Measurements from ENCODE around the gene SNX19.

DNA sequence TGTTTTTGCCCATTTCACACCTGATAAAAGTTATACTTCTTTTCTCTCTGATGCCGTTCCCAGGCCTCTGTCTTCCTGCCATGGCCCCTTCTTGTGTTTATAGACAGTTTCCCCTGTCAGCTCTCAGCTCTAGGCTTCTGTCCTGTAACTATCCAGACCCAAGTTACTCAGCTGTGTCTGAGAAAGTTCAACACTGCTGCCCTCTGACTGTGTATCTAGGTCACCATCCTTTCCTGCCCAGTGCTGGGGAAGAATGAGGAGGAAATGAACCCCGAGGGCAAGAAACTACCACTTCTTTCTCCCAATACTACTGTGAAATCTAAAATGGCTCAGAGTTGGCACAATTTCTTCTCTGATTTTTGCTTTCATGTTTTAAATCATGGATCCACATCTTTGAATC, 29.6 kb downstream of the SNX19 start:
- TF ChIP-seq SUZ12 (IDR thresholded peaks at IDR 0.05; ENCODE audit: extremely low read depth, insufficient read depth, insufficient read length) (no peak), YY1 (IDR thresholded peaks at IDR 0.05; ENCODE audit: insufficient read depth, insufficient read length) (no peak)

All from NT2/D1 (cell line).